Mesothelial cell of epicardium (in vitro differentiated cells): ENCODE data around the gene EGLN3. TPM values are rescaled to one million over a fixed set of nuclear protein-coding genes. Genes with fewer than 3 reads are reported as not detected.
"Not testable (repeated sequence)": the region's sequence is repeated elsewhere in the genome, so short reads cannot be mapped to it uniquely, and the experiment has no call there.

ENCODE experiments used
- DNase-seq, 2 experiments: peaks; one replicate each; pipeline ENCODE4 v3.0.0; 2021; ENCODE audit warnings: low spot score in 2 of 2; ENCODE audit not compliant: unreplicated experiment in 2 of 2
- H3K27ac Mint-ChIP-seq: 2 replicates; pipeline ENCODE4 v1.8.0; 2021; ENCODE audit warnings: mixed read lengths
- H3K27me3 Mint-ChIP-seq: 2 replicates; pipeline ENCODE4 v1.8.0; 2021; ENCODE audit warnings: low read depth, mixed read lengths
- H3K36me3 Mint-ChIP-seq: 2 replicates; pipeline ENCODE4 v1.8.0; 2021; ENCODE audit warnings: mixed read lengths
- H3K4me1 Mint-ChIP-seq: 2 replicates; pipeline ENCODE4 v1.8.0; 2021; ENCODE audit warnings: mixed read lengths
- H3K4me3 Mint-ChIP-seq: 2 replicates; pipeline ENCODE4 v1.8.0; 2021; ENCODE audit warnings: mild to moderate bottlenecking, moderate library complexity, mixed read lengths
- H3K9me3 Mint-ChIP-seq: 2 replicates; pipeline ENCODE4 v1.8.0; 2021; ENCODE audit warnings: mixed read lengths
- CTCF ChIP-seq: fragments of 200-600 bp; sonication (generic); IDR thresholded peaks from one replicate; pipeline ENCODE4 v1.5.0; 2021; ENCODE audit warnings: antibody characterized with exemption; ENCODE audit not compliant: unreplicated experiment
- total RNA-seq: library from RNA; stranded (reverse); gene quantifications from 3 replicates; pipeline ENCODE4 v1.2.1, GENCODE V29; 2021

Gene EGLN3
- total RNA-seq, 1 donor from 2014 or later = 8.3 TPM

- Mint-ChIP-seq H3K27ac (no peak overlapping the region), H3K27me3 (no peaks in the 10 kb centered on the region), H3K4me3 (no peak overlapping the region), H3K9me3 (peaks cover 23% of the 10 kb centered on the region), H3K4me1 (peaks cover 13% of the 10 kb centered on the region), H3K36me3 (peaks cover 9% of the 10 kb centered on the region)
- no peak for TF ChIP-seq CTCF
- no peak for DNase-seq
These were observed 15.4 kb upstream of the EGLN3 start for GRCh38 chr14:33966276-33966675.

- Mint-ChIP-seq H3K4me1 (peaks cover 16% of the 10 kb centered on the region), H3K4me3 (no peak overlapping the region), H3K27me3 (no peaks in the 10 kb centered on the region), H3K36me3 (peaks cover 1% of the 10 kb centered on the region), H3K9me3 (peaks cover 9% of the 10 kb centered on the region), H3K27ac (no peak overlapping the region)
- TF ChIP-seq CTCF = no peak
- DNase-seq = no peak
These were observed 13.9 kb upstream of the EGLN3 start for GRCh38 chr14:33964599-33965317.

GRCh38 chr14:33963892-33964291 lies 13.0 kb upstream of the EGLN3 start:
- Mint-ChIP-seq H3K36me3 (no peaks in the 10 kb centered on the region), H3K27ac (no peak overlapping the region), H3K9me3 (peaks cover 7% of the 10 kb centered on the region), H3K4me3 (no peak overlapping the region), H3K4me1 (peaks cover 15% of the 10 kb centered on the region), H3K27me3 (no peaks in the 10 kb centered on the region)
- no peak for DNase-seq
- no peak for TF ChIP-seq CTCF

GRCh38 chr14:33962466-33962865 lies 11.6 kb upstream of the EGLN3 start:
- not testable (repeated sequence) for H3K4me1 Mint-ChIP-seq, H3K4me3 Mint-ChIP-seq, H3K27ac Mint-ChIP-seq, H3K36me3 Mint-ChIP-seq, H3K9me3 Mint-ChIP-seq, DNase-seq, H3K27me3 Mint-ChIP-seq

GRCh38 chr14:33962016-33962415 lies 11.1 kb upstream of the EGLN3 start:
- H3K27ac Mint-ChIP-seq = no peak overlapping the region
- DNase-seq = no peak
- no peaks in the 10 kb centered on the region for H3K36me3 Mint-ChIP-seq
- peaks cover 7% of the 10 kb centered on the region for H3K9me3 Mint-ChIP-seq
- no peak for TF ChIP-seq CTCF
- H3K4me3 Mint-ChIP-seq = no peak overlapping the region
- H3K4me1 Mint-ChIP-seq = peaks cover 9% of the 10 kb centered on the region
- no peaks in the 10 kb centered on the region for H3K27me3 Mint-ChIP-seq

GRCh38 chr14:33959692-33960151 lies 8.8 kb upstream of the EGLN3 start:
- TF ChIP-seq CTCF = no peak
- H3K27ac Mint-ChIP-seq = peak overlapping the region; percentile 39
- peaks cover 10% of the 10 kb centered on the region for H3K4me1 Mint-ChIP-seq
- no peaks in the 10 kb centered on the region for H3K36me3 Mint-ChIP-seq
- no peak for DNase-seq
- peaks cover 1% of the 10 kb centered on the region for H3K27me3 Mint-ChIP-seq
- peak overlapping the region; percentile 43 for H3K4me3 Mint-ChIP-seq
- peaks cover 7% of the 10 kb centered on the region for H3K9me3 Mint-ChIP-seq
